ENCODE measurements around the gene ZNF281. TPM values are rescaled to one million over a fixed set of nuclear protein-coding genes. Genes with fewer than 3 reads are reported as not detected.
"Not testable (repeated sequence)": the region's sequence is repeated elsewhere in the genome, so short reads cannot be mapped to it uniquely, and the experiment has no call there.

The ZNF281 gene
- polyA plus RNA-seq, 1 donor: 28.0 TPM

GRCh38 chr1:200364831-200365230 is 45.0 kb downstream of the ZNF281 start:
- no peak for DNase-seq

- no peak for DNase-seq
Observed at GRCh38 chr1:200364091-200364759, 45.6 kb downstream of the ZNF281 start.

- no peak for DNase-seq
Observed at GRCh38 chr1:200363264-200363933, 46.4 kb downstream of the ZNF281 start.

GRCh38 chr1:200362421-200362820 is 47.4 kb downstream of the ZNF281 start:
- no peak for DNase-seq

- DNase-seq: no peak
Observed at GRCh38 chr1:200359610-200360163, 50.1 kb downstream of the ZNF281 start.

GRCh38 chr1:200357925-200358324 is 51.9 kb downstream of the ZNF281 start:
- not testable (repeated sequence) for DNase-seq

GRCh38 chr1:200355801-200356200 is 54.0 kb downstream of the ZNF281 start:
- no peak for DNase-seq

Other genes with a start within 250 kb of the ZNF281 start
- 12.4 TPM for gene KIF14, start 210.7 kb upstream of the ZNF281 start, polyA plus RNA-seq (ENCODE audit: insufficient read length)

All from left kidney (tissue), 2 donors.